Mesothelial cell of epicardium (in vitro differentiated cells): Measurements from ENCODE around the gene FYN. TPM values are rescaled to one million over a fixed set of nuclear protein-coding genes. Genes with fewer than 3 reads are reported as not detected.

ENCODE experiments used
- DNase-seq, 2 experiments: peaks; one replicate each; pipeline ENCODE4 v3.0.0; 2021; ENCODE audit warnings: low spot score in 2 of 2; ENCODE audit not compliant: unreplicated experiment in 2 of 2
- H3K27ac Mint-ChIP-seq: 2 replicates; pipeline ENCODE4 v1.8.0; 2021; ENCODE audit warnings: mixed read lengths
- H3K27me3 Mint-ChIP-seq: 2 replicates; pipeline ENCODE4 v1.8.0; 2021; ENCODE audit warnings: low read depth, mixed read lengths
- H3K36me3 Mint-ChIP-seq: 2 replicates; pipeline ENCODE4 v1.8.0; 2021; ENCODE audit warnings: mixed read lengths
- H3K4me1 Mint-ChIP-seq: 2 replicates; pipeline ENCODE4 v1.8.0; 2021; ENCODE audit warnings: mixed read lengths
- H3K4me3 Mint-ChIP-seq: 2 replicates; pipeline ENCODE4 v1.8.0; 2021; ENCODE audit warnings: mild to moderate bottlenecking, moderate library complexity, mixed read lengths
- H3K9me3 Mint-ChIP-seq: 2 replicates; pipeline ENCODE4 v1.8.0; 2021; ENCODE audit warnings: mixed read lengths
- total RNA-seq: library from RNA; stranded (reverse); gene quantifications from 3 replicates; pipeline ENCODE4 v1.2.1, GENCODE V29; 2021
- TF ChIP-seq, protein P1 (sequence below): fragments of 200-600 bp; sonication (generic); IDR thresholded peaks from one replicate; pipeline ENCODE4 v1.5.0; 2021; ENCODE audit warnings: antibody characterized with exemption; ENCODE audit not compliant: unreplicated experiment

FYN gene
- total RNA-seq, 1 donor from 2014 or later: 115 TPM

GRCh38 chr6:111763381-111763780 is 109.9 kb downstream of the FYN start:
- no peaks in the 10 kb centered on the region for H3K27me3 Mint-ChIP-seq
- TF ChIP-seq, protein P1, sequence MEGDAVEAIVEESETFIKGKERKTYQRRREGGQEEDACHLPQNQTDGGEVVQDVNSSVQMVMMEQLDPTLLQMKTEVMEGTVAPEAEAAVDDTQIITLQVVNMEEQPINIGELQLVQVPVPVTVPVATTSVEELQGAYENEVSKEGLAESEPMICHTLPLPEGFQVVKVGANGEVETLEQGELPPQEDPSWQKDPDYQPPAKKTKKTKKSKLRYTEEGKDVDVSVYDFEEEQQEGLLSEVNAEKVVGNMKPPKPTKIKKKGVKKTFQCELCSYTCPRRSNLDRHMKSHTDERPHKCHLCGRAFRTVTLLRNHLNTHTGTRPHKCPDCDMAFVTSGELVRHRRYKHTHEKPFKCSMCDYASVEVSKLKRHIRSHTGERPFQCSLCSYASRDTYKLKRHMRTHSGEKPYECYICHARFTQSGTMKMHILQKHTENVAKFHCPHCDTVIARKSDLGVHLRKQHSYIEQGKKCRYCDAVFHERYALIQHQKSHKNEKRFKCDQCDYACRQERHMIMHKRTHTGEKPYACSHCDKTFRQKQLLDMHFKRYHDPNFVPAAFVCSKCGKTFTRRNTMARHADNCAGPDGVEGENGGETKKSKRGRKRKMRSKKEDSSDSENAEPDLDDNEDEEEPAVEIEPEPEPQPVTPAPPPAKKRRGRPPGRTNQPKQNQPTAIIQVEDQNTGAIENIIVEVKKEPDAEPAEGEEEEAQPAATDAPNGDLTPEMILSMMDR: no peak
- no peak overlapping the region for H3K4me3 Mint-ChIP-seq
- no peaks in the 10 kb centered on the region for H3K36me3 Mint-ChIP-seq
- peaks cover 68% of the 10 kb centered on the region for H3K4me1 Mint-ChIP-seq
- no peaks in the 10 kb centered on the region for H3K9me3 Mint-ChIP-seq
- DNase-seq: no peak
- H3K27ac Mint-ChIP-seq: peak overlapping the region; percentile 2

- TF ChIP-seq, protein P1: no peak
- Mint-ChIP-seq H3K4me3 (no peak overlapping the region), H3K4me1 (peaks cover 72% of the 10 kb centered on the region), H3K9me3 (no peaks in the 10 kb centered on the region), H3K27me3 (no peaks in the 10 kb centered on the region), H3K27ac (no peak overlapping the region), H3K36me3 (no peaks in the 10 kb centered on the region)
- no peak for DNase-seq
Measured at GRCh38 chr6:111761783-111762312, 111.4 kb downstream of the FYN start.

GRCh38 chr6:111761212-111761611 is 112.0 kb downstream of the FYN start:
- Mint-ChIP-seq H3K27ac (no peak overlapping the region), H3K9me3 (no peaks in the 10 kb centered on the region), H3K4me3 (no peak overlapping the region), H3K36me3 (no peaks in the 10 kb centered on the region), H3K27me3 (no peaks in the 10 kb centered on the region), H3K4me1 (peaks cover 69% of the 10 kb centered on the region)
- no peak for DNase-seq
- TF ChIP-seq, protein P1: no peak

DNA sequence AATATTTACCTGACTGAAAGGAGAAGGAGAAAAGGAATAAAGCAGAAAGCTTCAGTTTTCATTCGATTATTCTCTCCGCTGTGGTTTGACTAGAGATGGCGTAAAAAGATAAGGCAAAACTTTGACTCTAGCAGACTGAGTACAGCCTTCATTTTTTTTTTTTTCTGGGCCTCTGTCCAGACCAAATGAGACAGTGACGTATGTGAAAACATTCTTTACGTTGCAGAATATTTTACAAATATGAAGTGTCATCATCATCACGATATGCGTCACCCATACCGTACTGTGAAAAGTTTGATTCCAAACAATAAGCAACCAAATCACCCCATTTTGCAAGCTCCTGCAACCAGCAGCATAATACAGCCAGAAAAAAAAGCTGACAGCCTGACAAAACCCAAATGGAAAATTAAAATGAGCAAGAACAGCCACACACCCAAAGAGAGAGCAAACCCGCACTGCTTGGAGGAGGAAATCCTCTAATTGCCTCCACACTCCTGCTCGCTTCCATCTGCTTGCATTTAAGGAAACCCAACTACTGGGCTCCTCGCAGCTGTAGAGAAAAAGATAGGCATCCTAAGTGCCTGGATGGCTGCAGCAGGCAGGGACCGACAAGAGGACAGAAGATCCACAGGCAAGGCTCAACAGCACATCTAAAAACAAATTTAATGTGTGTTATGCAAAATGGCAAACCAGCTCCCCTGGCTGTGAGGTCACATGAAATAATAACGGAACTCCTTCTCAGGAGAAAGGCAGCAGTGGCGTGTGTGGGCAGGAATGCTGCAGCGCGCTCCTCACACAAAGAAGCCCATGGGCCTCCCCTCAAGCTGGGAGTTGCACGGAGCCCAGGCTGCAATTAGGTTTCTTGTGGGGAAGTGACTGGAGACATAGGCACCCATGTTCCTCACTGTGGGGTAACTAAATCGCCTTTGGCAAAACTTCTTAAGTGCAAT is 113.1 kb downstream of the FYN start:
- Mint-ChIP-seq H3K4me3 (no peak overlapping the region), H3K4me1 (peaks cover 66% of the 10 kb centered on the region), H3K27me3 (no peaks in the 10 kb centered on the region), H3K27ac (peak overlapping the region; percentile 70), H3K36me3 (no peaks in the 10 kb centered on the region), H3K9me3 (no peaks in the 10 kb centered on the region)
- DNase-seq: no peak
- TF ChIP-seq, protein P1: no peak

- peak overlapping the region; percentile 70 for H3K27ac Mint-ChIP-seq
- H3K4me1 Mint-ChIP-seq: peaks cover 59% of the 10 kb centered on the region
- no peaks in the 10 kb centered on the region for H3K9me3 Mint-ChIP-seq
Measured at GRCh38 chr6:111759331-111759835, 113.9 kb downstream of the FYN start.

More at GRCh38 chr6:111759331-111759835, 113.9 kb downstream of the FYN start:
- Mint-ChIP-seq H3K27me3 (no peaks in the 10 kb centered on the region), H3K4me3 (no peak overlapping the region), H3K36me3 (no peaks in the 10 kb centered on the region)
- TF ChIP-seq, protein P1: no peak
- DNase-seq: no peak
